CD4-positive, alpha-beta T cell treated with Interleukin-10 for 1 hour (primary cell): Measurements from ENCODE around the gene TNNI3.

Source experiments
- DNase-seq: peaks from one replicate; pipeline ENCODE4 v3.0.0-alpha.2; 2020

The TNNI3 gene

GRCh38 chr19:55146078-55146704 is 11.3 kb downstream of the TNNI3 start:
- DNase-seq: peak; percentile 20

- no peak for DNase-seq
These were observed 12.3 kb downstream of the TNNI3 start for GRCh38 chr19:55145232-55145631.

GRCh38 chr19:55141696-55142095 is 15.8 kb downstream of the TNNI3 start:
- DNase-seq: no peak

GRCh38 chr19:55137915-55138314 is 19.6 kb downstream of the TNNI3 start:
- no peak for DNase-seq

- DNase-seq: no peak
These were observed 21.0 kb downstream of the TNNI3 start for GRCh38 chr19:55136399-55137102.

GRCh38 chr19:55134736-55135135 is 22.8 kb downstream of the TNNI3 start:
- DNase-seq: no peak

- no peak for DNase-seq
These were observed 23.7 kb downstream of the TNNI3 start for GRCh38 chr19:55133639-55134444.

GRCh38 chr19:55132453-55133129 is 24.9 kb downstream of the TNNI3 start:
- no peak for DNase-seq

- DNase-seq: no peak
These were observed 26.1 kb downstream of the TNNI3 start for GRCh38 chr19:55131421-55131820.

GRCh38 chr19:55119053-55119452 is 38.5 kb downstream of the TNNI3 start:
- DNase-seq: peak; percentile 15

GRCh38 chr19:55118401-55118991 is 39.0 kb downstream of the TNNI3 start:
- peak; percentile 27 for DNase-seq

- peak; percentile 98 for DNase-seq
These were observed 39.7 kb downstream of the TNNI3 start for GRCh38 chr19:55117663-55118391.

- no peak for DNase-seq
These were observed 40.5 kb downstream of the TNNI3 start, which contains the start of gene PPP1R12C for GRCh38 chr19:55116859-55117662. Gene PPP1R12C, minus strand, starts transcription at chr19:55117637. Its CDS starts 94 bp downstream, at chr19:55117543.

- peak; percentile 63 for DNase-seq
These were observed 41.2 kb downstream of the TNNI3 start for GRCh38 chr19:55116232-55116858.

- DNase-seq: no peak
These were observed 42.0 kb downstream of the TNNI3 start for GRCh38 chr19:55115446-55116065.

GRCh38 chr19:55114566-55115145 is 42.9 kb downstream of the TNNI3 start:
- no peak for DNase-seq

- no peak for DNase-seq
These were observed 43.9 kb downstream of the TNNI3 start for GRCh38 chr19:55113570-55114039.

- no peak for DNase-seq
These were observed 44.6 kb downstream of the TNNI3 start for GRCh38 chr19:55112777-55113569.
